GM20000 (cell line): ENCODE results near the gene SNX13.

Source experiments
- DNase-seq: peaks from one replicate; pipeline ENCODE4 v3.0.0; 2012; ENCODE audit warnings: low spot score
- TF ChIP-seq, protein P1 (sequence below): IDR thresholded peaks from 2 replicates; pipeline ENCODE4 v1.5.1; 2012; ENCODE audit warnings: mild to moderate bottlenecking, control low read depth; ENCODE audit errors: extremely low read depth, missing control alignments

Gene SNX13

DNA sequence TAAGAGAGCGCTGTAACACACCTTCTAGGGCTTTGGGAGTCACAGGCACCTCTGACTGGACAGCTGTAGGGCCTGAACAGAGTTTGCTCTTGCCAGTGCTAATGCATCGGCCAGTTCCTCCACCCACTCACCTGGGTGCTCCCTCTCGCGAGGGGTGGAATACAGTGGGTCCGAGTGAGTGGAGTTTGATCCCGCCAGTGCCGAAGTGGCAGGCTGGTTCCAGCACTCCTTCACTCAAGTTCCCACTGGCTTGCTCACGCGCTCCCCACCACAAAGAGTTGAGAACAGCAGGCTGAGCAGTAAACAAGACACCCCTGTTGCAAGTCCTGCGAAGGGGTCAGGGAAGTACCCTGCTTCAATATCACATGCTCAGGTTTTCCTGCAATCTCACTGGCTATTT, 91.8 kb downstream of the SNX13 start:
- TF ChIP-seq, protein P1, sequence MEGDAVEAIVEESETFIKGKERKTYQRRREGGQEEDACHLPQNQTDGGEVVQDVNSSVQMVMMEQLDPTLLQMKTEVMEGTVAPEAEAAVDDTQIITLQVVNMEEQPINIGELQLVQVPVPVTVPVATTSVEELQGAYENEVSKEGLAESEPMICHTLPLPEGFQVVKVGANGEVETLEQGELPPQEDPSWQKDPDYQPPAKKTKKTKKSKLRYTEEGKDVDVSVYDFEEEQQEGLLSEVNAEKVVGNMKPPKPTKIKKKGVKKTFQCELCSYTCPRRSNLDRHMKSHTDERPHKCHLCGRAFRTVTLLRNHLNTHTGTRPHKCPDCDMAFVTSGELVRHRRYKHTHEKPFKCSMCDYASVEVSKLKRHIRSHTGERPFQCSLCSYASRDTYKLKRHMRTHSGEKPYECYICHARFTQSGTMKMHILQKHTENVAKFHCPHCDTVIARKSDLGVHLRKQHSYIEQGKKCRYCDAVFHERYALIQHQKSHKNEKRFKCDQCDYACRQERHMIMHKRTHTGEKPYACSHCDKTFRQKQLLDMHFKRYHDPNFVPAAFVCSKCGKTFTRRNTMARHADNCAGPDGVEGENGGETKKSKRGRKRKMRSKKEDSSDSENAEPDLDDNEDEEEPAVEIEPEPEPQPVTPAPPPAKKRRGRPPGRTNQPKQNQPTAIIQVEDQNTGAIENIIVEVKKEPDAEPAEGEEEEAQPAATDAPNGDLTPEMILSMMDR, result no peak

DNA sequence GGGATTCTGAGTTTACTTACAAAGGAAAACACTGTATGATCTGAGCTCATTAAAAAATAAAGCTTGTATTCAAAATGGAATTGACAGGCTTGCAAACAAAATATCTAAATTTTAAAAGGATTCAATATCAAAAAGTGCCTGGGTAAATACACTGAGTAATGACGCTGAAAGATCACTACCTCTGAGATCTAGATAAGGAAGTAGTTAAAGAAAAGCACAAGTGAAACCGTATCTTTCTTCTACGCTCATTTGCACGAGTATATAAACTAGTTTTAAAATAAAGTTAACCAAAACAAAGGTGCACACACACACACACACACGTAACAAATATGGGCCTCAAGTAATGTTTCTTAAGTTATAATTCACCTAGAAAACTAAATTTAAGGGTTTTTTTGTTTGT, 93.4 kb downstream of the SNX13 start:
- no peak for DNase-seq
- TF ChIP-seq, protein P1, result no peak

More for the DNA sequence above, 91.8 kb downstream of the SNX13 start:
- no peak for DNase-seq

DNA sequence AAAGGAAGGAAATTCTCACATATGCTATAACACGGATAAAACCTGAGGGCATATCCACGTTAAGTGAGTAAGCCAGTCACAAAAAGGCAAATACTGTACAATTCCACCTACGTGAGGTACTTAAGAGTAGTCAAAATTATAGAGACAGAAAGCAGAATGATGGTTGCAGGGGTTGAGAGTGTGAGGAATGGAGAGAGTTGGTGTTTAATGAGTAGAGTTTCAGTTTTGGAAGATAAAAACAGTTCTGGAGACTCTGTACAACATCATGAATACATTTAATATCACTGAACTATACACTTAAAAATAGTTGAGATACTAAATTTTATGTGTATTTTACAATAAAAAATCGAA, 95.1 kb downstream of the SNX13 start:
- DNase-seq, result no peak
- TF ChIP-seq, protein P1, result no peak

DNA sequence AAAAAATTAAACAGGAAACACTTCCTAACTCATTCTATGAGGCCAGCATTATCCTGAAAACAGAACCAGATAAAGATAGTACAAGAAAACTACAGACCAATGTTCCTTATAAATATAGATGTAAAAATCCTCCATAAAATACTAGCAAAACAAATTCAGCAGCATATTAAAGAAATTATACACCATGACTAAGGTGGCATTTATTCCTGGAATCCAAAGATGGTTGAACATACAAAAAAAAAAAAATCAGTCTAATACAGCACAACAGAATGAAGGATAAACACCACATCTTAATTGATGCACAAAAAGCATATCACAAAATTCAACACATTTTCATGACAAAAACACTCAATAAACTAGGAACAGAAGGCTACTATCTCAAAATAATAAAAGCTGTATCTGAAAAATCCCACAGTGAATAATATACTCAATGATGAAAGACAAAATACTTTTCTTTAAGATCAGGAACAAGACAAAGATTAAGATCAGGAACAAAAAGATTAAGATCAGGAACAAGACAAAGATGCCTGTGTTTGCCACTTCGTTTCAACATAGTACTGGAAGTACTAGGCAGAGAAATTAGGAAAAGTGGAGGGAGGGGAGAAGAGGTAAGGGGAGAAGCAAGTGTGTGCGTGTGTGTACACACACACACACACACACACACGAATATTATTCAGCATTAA, 95.6 kb downstream of the SNX13 start:
- TF ChIP-seq, protein P1, result no peak
- no peak for DNase-seq

DNA sequence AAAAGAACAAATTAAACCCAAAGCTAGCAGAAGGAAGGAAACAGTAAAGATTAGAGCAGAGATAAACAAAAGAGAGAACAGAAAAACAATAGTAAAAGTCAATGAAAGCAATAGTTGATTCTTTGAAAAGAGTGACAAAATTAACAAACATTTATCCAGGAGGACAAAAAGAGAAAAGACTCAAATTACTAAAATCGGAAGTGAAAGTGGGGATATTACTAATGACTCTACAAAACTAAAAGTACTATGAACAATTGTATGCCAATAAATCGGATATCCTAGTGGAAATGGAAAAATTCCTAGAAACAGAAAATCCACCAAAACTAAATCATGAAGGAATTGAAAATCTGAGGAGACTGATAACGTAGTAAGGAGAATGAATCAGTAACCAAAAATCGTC, 96.3 kb downstream of the SNX13 start:
- no peak for DNase-seq
- TF ChIP-seq, protein P1, result no peak

DNA sequence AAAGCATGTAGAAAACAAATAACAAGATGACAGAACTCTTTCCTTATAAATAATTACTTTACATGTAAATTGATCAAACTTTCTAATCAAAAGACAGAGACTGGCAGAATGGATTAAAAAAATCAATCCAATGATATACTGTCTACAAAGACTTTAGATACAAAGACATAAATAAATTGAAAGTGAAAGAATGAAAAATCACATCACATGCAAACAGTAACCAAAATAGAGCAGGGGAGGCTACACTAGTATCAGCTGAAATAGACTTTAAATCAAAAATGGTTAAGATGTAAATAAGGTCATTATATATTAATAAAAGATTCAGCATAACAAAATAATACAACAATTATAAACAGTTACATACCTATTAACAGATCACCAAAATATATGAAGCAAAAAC, 97.3 kb downstream of the SNX13 start:
- no peak for DNase-seq
- TF ChIP-seq, protein P1, result no peak

DNA sequence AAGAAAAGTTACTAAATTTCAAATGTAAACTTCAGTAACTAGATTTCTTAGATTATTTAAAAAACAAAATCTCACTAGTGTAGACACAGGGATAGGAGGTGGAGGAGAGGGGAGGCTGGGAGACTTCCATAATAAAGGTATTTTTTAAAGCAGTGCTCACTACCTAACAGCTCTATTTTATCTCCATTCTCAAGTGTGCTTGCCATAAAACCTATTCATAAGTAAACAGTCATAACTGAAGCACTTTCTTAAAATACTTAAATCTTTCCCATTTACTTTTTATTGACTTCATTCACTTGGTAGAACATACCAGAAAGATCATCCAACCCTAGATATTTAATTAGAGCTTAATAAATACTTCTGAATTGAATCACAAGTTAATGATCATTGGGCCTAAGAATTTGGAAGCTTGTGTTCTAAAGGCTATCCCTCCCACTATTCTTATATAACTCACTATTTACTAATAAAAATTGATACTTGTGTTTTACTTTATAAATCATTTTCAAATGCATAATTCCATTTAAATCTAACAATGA, 107.4 kb downstream of the SNX13 start:
- no peak for DNase-seq
- TF ChIP-seq, protein P1, result no peak
